Measurements from ENCODE around the gene PPP6R3. TPM values are rescaled to one million over a fixed set of nuclear protein-coding genes. Genes with fewer than 3 reads are reported as not detected.

The PPP6R3 gene
- total RNA-seq, 2 donors from 2014 or later = 118 to 146 TPM

DNA sequence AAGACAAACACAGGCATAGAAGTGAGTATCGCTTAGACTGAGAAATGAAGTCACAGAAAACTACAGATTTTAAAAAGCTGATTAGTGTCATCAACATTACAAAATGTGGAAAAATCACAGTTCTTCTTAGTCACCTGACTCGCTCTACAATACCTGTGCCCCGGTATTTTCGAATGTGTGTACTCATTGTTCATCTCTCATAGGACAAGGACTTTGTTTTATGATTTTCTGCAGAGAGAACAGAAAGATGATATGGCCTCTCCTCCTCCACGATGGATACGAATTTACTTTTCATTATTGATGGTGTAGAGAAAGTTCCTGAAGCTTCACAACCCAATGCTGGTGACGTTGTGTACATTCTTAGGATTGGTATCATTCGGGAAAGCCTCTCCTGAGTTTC lies 194.4 kb downstream of the PPP6R3 start:
- Histone ChIP-seq H3K27me3 (replicated peaks; ENCODE audit: insufficient read depth) (no peaks in the 10 kb centered on the region), H3K27ac (no peak overlapping the region), H3K4me1 (replicated peaks) (peaks cover 17% of the 10 kb centered on the region), H3K36me3 (no peaks in the 10 kb centered on the region), H3K9me3 (no peaks in the 10 kb centered on the region), H3K4me3 (no peak overlapping the region)
- WGBS = 96% methylated on average over 8 of the region's 8 CpGs
- TF ChIP-seq, protein P1, sequence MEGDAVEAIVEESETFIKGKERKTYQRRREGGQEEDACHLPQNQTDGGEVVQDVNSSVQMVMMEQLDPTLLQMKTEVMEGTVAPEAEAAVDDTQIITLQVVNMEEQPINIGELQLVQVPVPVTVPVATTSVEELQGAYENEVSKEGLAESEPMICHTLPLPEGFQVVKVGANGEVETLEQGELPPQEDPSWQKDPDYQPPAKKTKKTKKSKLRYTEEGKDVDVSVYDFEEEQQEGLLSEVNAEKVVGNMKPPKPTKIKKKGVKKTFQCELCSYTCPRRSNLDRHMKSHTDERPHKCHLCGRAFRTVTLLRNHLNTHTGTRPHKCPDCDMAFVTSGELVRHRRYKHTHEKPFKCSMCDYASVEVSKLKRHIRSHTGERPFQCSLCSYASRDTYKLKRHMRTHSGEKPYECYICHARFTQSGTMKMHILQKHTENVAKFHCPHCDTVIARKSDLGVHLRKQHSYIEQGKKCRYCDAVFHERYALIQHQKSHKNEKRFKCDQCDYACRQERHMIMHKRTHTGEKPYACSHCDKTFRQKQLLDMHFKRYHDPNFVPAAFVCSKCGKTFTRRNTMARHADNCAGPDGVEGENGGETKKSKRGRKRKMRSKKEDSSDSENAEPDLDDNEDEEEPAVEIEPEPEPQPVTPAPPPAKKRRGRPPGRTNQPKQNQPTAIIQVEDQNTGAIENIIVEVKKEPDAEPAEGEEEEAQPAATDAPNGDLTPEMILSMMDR (IDR thresholded peaks at IDR 0.05) = no peak
- TF ChIP-seq POLR2AphosphoS5 (IDR thresholded peaks at IDR 0.05) = no peak
- TF ChIP-seq POLR2A (IDR thresholded peaks at IDR 0.05) = no peak
- DNase-seq (ENCODE audit: low spot score) = no peak
- intact Hi-C loops (cut with DNase I) = no loop called here

DNA sequence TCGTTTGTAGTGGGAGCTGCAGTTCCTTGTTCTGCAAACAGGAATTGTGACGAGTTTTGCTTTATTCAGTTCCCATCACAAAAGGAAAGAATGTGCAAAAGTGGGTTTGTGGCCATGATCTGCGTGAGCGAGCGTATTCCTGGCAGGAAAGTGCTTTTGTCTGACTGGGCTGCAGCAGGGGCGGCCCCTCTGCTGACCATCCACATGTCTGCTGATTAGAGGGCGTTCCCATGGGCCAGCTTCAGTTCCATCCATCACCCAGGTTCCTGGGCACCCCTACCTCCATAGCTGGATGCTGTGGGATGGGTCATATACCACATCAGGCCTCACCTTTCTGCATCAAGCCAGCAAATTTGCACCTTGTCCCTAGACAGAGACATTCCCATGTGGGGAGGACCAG lies 194.9 kb downstream of the PPP6R3 start:
- Histone ChIP-seq H3K4me1 (replicated peaks) (peaks cover 17% of the 10 kb centered on the region), H3K9me3 (no peaks in the 10 kb centered on the region), H3K27me3 (replicated peaks; ENCODE audit: insufficient read depth) (no peaks in the 10 kb centered on the region), H3K36me3 (no peaks in the 10 kb centered on the region), H3K27ac (no peak overlapping the region), H3K4me3 (no peak overlapping the region)
- intact Hi-C loops (cut with DNase I) = no loop called here
- DNase-seq (ENCODE audit: low spot score) = no peak
- TF ChIP-seq POLR2AphosphoS5 (IDR thresholded peaks at IDR 0.05) (no peak), POLR2A (IDR thresholded peaks at IDR 0.05) (no peak)
- TF ChIP-seq, protein P1 (IDR thresholded peaks at IDR 0.05) = no peak
- WGBS = 80% methylated on average over 7 of the region's 7 CpGs

DNA sequence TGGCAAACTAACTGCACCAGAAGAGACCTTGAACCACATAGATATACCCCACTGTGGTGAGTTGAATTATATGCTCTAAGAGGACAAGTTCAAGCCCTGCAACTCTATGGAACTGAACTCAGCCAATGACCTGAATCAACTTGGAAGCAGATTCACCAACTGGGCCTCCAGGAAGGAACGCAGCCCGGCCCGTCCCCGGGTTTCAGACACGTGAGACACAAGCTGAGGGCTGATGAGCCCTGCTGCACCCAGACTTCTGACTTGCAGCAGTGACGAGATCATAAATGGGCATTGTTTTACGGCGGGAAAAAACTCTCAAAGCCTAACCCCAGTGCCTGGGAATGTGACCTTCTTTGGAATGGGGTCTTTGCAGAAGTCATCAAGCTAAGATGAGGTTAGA lies 195.3 kb downstream of the PPP6R3 start:
- intact Hi-C loops (cut with DNase I) = no loop called here
- no peak for TF ChIP-seq POLR2A (IDR thresholded peaks at IDR 0.05)
- no peak for TF ChIP-seq POLR2AphosphoS5 (IDR thresholded peaks at IDR 0.05)
- Histone ChIP-seq H3K4me3 (no peak overlapping the region), H3K36me3 (no peaks in the 10 kb centered on the region), H3K4me1 (replicated peaks) (peaks cover 17% of the 10 kb centered on the region), H3K9me3 (no peaks in the 10 kb centered on the region), H3K27ac (no peak overlapping the region), H3K27me3 (replicated peaks; ENCODE audit: insufficient read depth) (no peaks in the 10 kb centered on the region)
- WGBS = 87% methylated on average over 8 of the region's 8 CpGs
- DNase-seq (ENCODE audit: low spot score) = no peak

DNA sequence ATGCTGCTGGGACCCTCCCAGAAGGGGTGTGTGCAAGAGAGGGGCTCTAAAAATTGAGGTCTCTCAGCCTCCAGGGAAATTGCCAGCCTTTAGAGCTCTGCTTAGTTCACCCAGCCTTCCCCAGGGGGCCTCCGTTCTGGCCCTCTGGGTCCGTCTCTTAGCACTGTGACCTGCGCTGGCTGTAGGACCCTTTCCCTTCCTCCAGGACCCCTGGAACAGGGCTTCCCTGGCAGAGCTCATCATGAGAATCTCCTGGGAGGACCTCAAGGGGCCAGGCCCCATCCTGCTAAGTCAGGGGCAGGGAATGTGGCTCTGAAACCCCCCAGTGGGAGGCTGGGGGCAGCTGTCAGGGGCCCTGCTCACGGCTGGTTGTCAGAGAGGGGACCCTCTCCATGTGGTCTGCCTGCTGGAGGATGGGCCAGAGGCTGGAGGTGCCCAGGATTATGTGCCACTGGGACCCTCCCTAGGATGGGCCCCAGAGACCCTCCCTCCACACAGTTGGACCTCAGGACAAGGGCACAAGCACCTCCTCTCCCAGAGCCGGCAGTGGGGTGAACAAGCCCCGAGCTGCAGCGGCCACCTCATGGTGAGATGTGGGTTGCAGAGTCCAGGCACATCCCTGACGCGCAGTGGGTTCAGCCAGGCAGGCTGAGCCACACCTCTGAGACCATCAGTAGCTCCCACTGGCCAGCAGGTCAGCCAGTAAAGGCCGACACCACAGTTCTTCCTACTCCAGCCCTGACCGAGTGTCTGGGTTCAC lies 196.6 kb downstream of the PPP6R3 start:
- H3K9me3 ChIP-seq = no peaks in the 10 kb centered on the region
- TF ChIP-seq POLR2A (IDR thresholded peaks at IDR 0.05) (no peak), POLR2AphosphoS5 (IDR thresholded peaks at IDR 0.05) (no peak)
- TF ChIP-seq, protein P1 (IDR thresholded peaks at IDR 0.05) = no peak
- peaks cover 9% of the 10 kb centered on the region for H3K4me1 ChIP-seq (replicated peaks)
- H3K27me3 ChIP-seq (replicated peaks; ENCODE audit: insufficient read depth) = no peaks in the 10 kb centered on the region
- WGBS = 95% methylated on average over 11 of the region's 11 CpGs
- no peaks in the 10 kb centered on the region for H3K36me3 ChIP-seq
- intact Hi-C loops (cut with DNase I) = no loop called here
- DNase-seq (ENCODE audit: low spot score) = no peak
- no peak overlapping the region for H3K4me3 ChIP-seq
- H3K27ac ChIP-seq = no peak overlapping the region

DNA sequence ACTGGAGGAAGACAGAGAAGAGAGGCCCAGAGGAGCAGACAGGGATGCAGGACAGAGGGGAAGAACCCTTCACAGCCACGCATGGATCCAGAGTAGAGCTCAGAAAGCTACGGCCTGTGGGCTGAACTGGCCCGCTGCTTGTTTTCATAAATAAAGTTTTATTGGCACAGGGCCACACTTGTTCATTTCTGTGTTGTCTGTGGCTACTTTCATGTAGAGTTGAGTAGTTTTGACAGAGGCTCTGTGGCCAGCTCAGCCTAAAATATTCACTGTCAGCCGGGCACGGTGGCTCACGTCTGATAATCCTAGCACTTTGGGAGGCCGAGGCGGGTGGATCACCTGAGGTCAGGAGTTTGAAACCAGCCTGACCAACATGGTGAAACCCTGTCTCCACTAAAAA lies 197.5 kb downstream of the PPP6R3 start:
- H3K4me3 ChIP-seq = no peak overlapping the region
- H3K27ac ChIP-seq = no peak overlapping the region
- no peaks in the 10 kb centered on the region for H3K9me3 ChIP-seq
- peaks cover 2% of the 10 kb centered on the region for H3K4me1 ChIP-seq (replicated peaks)
- H3K27me3 ChIP-seq (replicated peaks; ENCODE audit: insufficient read depth) = no peaks in the 10 kb centered on the region
- 96% methylated on average over 8 of the region's 8 CpGs for WGBS
- no peak for TF ChIP-seq POLR2A (IDR thresholded peaks at IDR 0.05)
- TF ChIP-seq POLR2AphosphoS5 (IDR thresholded peaks at IDR 0.05) = no peak
- TF ChIP-seq, protein P1 (IDR thresholded peaks at IDR 0.05) = no peak
- intact Hi-C loops (cut with DNase I) = no loop called here
- no peak for DNase-seq (ENCODE audit: low spot score)
- no peaks in the 10 kb centered on the region for H3K36me3 ChIP-seq
